Parathyroid adenoma (tissue), 2 donors: ENCODE results near the gene BRINP2.

Experiments
- H2AFZ ChIP-seq: fragments of 300-600 bp; sonication (generic); one replicate; pipeline ENCODE4 v1.7.0; 2017; ENCODE audit warnings: antibody characterized with exemption, mild to moderate bottlenecking
- H3K27ac ChIP-seq: fragments of 300-600 bp; sonication (generic); one replicate; pipeline ENCODE4 v1.7.0; 2017
- H3K27me3 ChIP-seq: fragments of 300-600 bp; sonication (generic); one replicate; pipeline ENCODE4 v1.7.0; 2017; ENCODE audit warnings: low read length; ENCODE audit not compliant: control insufficient read depth, insufficient read depth
- H3K36me3 ChIP-seq: fragments of 300-600 bp; sonication (generic); one replicate; pipeline ENCODE4 v1.7.0; 2017; ENCODE audit warnings: low read length; ENCODE audit not compliant: control insufficient read depth, insufficient read depth
- H3K4me1 ChIP-seq: fragments of 300-600 bp; sonication (generic); one replicate; pipeline ENCODE4 v1.7.0; 2017; ENCODE audit warnings: control low read depth
- H3K4me2 ChIP-seq: fragments of 300-600 bp; sonication (generic); one replicate; pipeline ENCODE4 v1.7.0; 2017; ENCODE audit warnings: low read length
- H3K4me3 ChIP-seq: fragments of 300-600 bp; sonication (generic); one replicate; pipeline ENCODE4 v1.7.0; 2017; ENCODE audit warnings: low read depth, low read length
- H3K79me2 ChIP-seq: fragments of 300-600 bp; sonication (generic); one replicate; pipeline ENCODE4 v1.7.0; 2017; ENCODE audit warnings: control low read depth
- H3K9ac ChIP-seq: fragments of 300-600 bp; sonication (generic); one replicate; pipeline ENCODE4 v1.7.0; 2017; ENCODE audit warnings: mild to moderate bottlenecking
- H3K9me3 ChIP-seq: fragments of 300-600 bp; sonication (generic); one replicate; pipeline ENCODE4 v1.7.0; 2017; ENCODE audit warnings: low read length; ENCODE audit not compliant: control insufficient read depth
- TF ChIP-seq, protein P1 (sequence below): fragments of 300-600 bp; sonication (generic); IDR thresholded peaks from one replicate; pipeline ENCODE4 v1.7.0; 2017; ENCODE audit warnings: antibody characterized with exemption, mild to moderate bottlenecking
- donor health status: primary hyperparathyroidism.

BRINP2 gene

GRCh38 chr1:177329871-177330270 is 159.1 kb downstream of the BRINP2 start:
- TF ChIP-seq, protein P1, sequence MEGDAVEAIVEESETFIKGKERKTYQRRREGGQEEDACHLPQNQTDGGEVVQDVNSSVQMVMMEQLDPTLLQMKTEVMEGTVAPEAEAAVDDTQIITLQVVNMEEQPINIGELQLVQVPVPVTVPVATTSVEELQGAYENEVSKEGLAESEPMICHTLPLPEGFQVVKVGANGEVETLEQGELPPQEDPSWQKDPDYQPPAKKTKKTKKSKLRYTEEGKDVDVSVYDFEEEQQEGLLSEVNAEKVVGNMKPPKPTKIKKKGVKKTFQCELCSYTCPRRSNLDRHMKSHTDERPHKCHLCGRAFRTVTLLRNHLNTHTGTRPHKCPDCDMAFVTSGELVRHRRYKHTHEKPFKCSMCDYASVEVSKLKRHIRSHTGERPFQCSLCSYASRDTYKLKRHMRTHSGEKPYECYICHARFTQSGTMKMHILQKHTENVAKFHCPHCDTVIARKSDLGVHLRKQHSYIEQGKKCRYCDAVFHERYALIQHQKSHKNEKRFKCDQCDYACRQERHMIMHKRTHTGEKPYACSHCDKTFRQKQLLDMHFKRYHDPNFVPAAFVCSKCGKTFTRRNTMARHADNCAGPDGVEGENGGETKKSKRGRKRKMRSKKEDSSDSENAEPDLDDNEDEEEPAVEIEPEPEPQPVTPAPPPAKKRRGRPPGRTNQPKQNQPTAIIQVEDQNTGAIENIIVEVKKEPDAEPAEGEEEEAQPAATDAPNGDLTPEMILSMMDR = no peak
- no peaks in the 10 kb centered on the region for H3K79me2 ChIP-seq
- no peaks in the 10 kb centered on the region for H3K36me3 ChIP-seq
- no peaks in the 10 kb centered on the region for H3K9me3 ChIP-seq
- no peak overlapping the region for H2AFZ ChIP-seq
- no peak overlapping the region for H3K9ac ChIP-seq
- no peaks in the 10 kb centered on the region for H3K4me1 ChIP-seq
- H3K27ac ChIP-seq = no peak overlapping the region
- H3K27me3 ChIP-seq = no peaks in the 10 kb centered on the region
- H3K4me3 ChIP-seq = no peak overlapping the region
- no peak overlapping the region for H3K4me2 ChIP-seq
